ENCODE results near the gene NOTO.

The NOTO gene

DNA sequence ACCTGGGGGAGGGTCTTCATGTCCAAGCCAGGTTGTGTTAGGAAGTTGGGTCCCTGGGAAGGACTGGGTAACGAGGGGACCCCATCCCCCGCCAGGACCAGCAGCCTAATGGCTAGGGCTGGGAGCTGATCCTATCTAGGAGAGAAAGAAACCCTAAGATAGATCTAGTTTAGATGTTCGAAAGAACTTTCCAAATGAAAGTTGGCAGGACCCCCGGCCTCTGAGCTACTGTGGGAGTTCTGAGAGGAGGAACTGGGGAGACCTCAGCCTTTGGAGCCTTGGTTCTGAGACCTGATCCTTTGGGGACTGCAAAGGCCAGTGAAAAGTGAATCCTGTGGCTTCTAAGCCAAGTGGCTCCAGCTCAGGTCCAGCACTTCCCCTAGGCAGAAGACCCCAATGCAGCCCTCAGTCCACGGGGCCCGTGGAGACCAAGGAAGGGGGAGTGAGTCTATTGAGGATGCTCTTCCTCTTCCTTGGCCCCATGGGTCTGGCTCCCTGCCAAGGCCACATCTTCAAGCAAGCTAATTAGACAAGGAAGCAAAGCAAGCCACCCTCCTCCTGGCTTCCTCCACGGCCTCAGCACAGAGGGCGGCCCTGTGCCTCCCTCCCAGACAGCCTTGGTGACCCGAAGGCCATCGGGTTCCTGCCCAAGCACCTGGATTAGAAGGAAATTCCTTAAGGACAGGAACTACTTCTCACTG lies 55.2 kb downstream of the NOTO start:
- no peak overlapping the region for H3K4me3 ChIP-seq (ENCODE audit: low read depth, low read length)
- TF ChIP-seq, protein P1, sequence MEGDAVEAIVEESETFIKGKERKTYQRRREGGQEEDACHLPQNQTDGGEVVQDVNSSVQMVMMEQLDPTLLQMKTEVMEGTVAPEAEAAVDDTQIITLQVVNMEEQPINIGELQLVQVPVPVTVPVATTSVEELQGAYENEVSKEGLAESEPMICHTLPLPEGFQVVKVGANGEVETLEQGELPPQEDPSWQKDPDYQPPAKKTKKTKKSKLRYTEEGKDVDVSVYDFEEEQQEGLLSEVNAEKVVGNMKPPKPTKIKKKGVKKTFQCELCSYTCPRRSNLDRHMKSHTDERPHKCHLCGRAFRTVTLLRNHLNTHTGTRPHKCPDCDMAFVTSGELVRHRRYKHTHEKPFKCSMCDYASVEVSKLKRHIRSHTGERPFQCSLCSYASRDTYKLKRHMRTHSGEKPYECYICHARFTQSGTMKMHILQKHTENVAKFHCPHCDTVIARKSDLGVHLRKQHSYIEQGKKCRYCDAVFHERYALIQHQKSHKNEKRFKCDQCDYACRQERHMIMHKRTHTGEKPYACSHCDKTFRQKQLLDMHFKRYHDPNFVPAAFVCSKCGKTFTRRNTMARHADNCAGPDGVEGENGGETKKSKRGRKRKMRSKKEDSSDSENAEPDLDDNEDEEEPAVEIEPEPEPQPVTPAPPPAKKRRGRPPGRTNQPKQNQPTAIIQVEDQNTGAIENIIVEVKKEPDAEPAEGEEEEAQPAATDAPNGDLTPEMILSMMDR (IDR thresholded peaks at IDR 0.05; ENCODE audit: control insufficient read depth, extremely low read depth, insufficient read depth), result no peak
- no peak for DNase-seq (ENCODE audit: low read depth)

DNA sequence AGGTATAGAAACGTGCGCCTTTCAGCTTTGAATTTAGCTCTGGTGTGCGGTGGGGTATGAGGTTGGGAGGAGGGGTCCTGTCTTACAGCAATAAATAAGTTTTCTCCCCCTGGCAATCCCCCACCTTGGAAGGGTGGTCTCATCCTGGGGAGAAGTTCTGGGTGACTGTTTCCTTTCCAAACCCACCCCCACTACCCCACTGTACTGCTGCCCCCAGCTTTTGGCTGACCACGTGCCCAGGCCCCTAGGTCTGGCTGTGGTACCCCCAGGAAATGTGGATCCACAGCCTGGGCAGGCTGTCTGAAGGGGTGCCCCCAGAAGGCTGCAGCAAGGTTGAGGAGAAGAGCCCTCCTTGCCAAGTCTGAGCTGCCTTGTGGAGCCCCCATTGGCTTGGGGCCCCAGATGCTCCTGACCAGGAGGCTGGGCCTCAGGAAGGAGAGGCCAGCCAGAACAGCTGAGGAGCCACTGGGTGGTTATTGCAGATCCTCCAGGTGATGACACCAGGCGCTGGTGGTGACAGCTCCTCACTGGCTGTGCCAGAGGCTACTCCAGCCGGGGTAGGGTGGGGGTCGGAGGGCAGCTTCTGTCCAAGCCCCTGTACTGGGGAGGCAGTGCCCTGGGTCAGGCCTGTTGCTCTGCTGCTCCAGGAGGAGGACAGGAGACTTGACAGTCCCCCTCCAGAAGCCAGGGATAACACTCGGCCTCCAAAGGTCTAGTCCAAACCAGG lies 56.0 kb downstream of the NOTO start:
- no peak overlapping the region for H3K4me3 ChIP-seq (ENCODE audit: low read depth, low read length)
- no peak for DNase-seq (ENCODE audit: low read depth)

DNA sequence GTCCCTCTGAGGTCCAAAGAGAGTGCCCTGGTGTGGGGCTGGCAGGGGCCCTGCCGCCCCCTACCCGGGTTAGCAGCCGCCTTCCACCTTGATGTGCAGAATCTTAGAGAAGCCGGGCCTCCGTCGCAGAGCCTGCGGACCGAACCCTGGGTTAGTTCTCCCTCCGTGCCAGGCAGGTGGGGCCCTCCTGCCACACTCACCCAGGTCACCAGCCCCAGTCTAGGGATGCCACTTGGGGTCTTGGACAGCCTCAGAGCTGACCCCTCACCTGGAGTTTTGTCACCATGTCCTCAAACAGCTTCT lies 56.5 kb downstream of the NOTO start:
- H3K4me3 ChIP-seq (ENCODE audit: low read depth, low read length), result no peak overlapping the region
- TF ChIP-seq, protein P1 (IDR thresholded peaks at IDR 0.05; ENCODE audit: control insufficient read depth, extremely low read depth, insufficient read depth), result no peak
- DNase-seq (ENCODE audit: low read depth), result no peak

More for the DNA sequence above, 56.0 kb downstream of the NOTO start:
- TF ChIP-seq, protein P1 (IDR thresholded peaks at IDR 0.05; ENCODE audit: control insufficient read depth, extremely low read depth, insufficient read depth), result no peak

DNA sequence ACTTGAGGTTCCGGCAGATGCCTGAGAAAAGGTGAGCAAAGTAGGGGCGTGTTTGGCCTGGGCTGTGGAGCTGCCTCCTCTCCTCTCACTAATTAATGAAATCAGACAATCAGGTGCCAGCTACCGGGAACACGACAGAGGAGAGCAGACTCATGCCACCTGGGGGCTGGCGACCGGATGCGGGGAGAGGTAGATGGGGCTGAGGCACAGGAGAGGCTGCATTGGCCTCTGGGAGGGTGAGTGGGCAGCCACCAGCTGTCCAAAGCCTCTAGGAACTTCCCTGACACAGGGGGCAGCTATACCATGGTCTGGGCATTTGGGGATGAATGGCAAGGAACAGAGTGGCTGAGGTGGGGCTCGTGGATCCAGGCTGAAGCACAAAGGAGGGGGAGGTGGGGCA lies 56.9 kb downstream of the NOTO start:
- H3K4me3 ChIP-seq (ENCODE audit: low read depth, low read length), result no peak overlapping the region
- TF ChIP-seq, protein P1 (IDR thresholded peaks at IDR 0.05; ENCODE audit: control insufficient read depth, extremely low read depth, insufficient read depth), result no peak
- no peak for DNase-seq (ENCODE audit: low read depth)

DNA sequence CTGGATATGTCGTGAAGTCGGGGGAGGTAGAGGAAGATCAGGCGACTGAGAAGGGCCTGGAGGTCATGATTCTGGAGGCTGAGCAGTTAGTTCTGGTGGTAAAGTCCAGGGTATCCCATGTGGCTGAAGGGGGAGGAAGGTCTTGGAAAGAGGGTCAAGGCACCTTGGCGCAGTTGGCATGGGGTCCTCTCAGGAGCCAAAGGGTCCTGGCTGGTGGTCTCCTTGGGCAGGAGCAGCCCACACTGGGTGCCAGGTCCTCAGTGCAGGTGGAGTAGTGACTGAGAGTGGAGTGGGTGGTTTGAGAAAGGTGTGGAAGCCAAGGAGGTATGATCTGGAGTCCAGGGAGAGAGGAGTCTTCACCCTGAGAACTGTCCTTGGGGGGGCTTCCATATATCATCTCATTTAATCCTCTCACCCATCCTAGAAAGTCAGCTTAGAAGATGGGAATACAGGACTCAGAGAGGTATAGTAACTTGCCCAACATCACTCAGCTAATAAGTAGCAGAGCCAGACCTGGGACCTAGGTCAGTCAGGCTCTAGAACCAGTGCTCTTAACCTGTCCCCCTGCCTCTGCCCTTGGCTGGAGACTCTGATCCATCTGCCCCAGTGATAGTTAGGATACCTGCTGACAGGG lies 57.4 kb downstream of the NOTO start:
- no peak overlapping the region for H3K4me3 ChIP-seq (ENCODE audit: low read depth, low read length)
- TF ChIP-seq, protein P1 (IDR thresholded peaks at IDR 0.05; ENCODE audit: control insufficient read depth, extremely low read depth, insufficient read depth), result no peak
- DNase-seq (ENCODE audit: low read depth), result no peak

DNA sequence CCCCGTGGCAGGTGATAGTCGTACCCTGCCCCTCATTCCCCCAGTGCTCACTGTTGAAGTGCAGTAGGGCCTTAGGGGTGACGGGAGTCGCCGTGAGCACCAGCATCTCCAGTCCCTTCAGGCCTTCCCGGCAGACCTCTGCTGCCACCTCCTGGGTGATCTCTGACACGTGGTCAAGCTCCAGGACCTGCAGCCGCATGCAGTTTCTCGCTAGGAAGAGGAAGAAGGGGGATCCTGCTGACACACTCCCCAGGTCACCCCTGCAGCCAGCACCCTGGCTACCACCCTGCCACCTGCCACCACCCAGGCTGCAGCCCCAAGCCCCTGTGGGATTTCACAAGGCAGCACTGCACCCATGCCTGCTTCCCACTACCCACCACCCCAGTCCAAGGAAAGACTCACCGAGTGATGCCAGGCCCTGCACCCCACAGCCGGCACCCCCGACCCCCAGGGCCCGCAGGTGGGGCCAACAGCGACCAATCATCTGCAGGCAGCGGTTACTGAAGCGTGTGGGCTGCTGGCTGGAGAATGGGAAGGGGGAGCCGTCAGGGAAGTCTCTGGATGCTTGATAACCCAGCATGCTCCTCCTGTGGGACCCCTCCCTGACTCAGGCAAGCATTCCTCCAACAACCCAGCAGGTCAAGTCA lies 58.1 kb downstream of the NOTO start:
- DNase-seq (ENCODE audit: low read depth), result no peak
- TF ChIP-seq, protein P1 (IDR thresholded peaks at IDR 0.05; ENCODE audit: control insufficient read depth, extremely low read depth, insufficient read depth), result no peak
- no peak overlapping the region for H3K4me3 ChIP-seq (ENCODE audit: low read depth, low read length)

All from LNCaP clone FGC (cell line).